NCI-H146 treated with DMSO at 0.1 percent for 48 hours (cell line): Measurements from ENCODE around the gene PSMA6.
"Not testable (repeated sequence)": the region's sequence is repeated elsewhere in the genome, so short reads cannot be mapped to it uniquely, and the experiment has no call there.

Experiments
- DNase-seq: peaks from one replicate; lab custom pipeline; 2025; ENCODE audit not compliant: unreplicated experiment; lab: John Stamatoyannopoulos, UW

PSMA6 gene

GRCh38 chr14:35342489-35343010 is 50.4 kb downstream of the PSMA6 start:
- no peak for DNase-seq

- no peak for DNase-seq
Measured at GRCh38 chr14:35343702-35344101, 51.5 kb downstream of the PSMA6 start.

- DNase-seq, result no peak
Measured at GRCh38 chr14:35344107-35344807, 52.1 kb downstream of the PSMA6 start.

GRCh38 chr14:35346738-35347322 is 54.6 kb downstream of the PSMA6 start:
- no peak for DNase-seq

- no peak for DNase-seq
Measured at GRCh38 chr14:35347323-35348043, 55.3 kb downstream of the PSMA6 start.

- not testable (repeated sequence) for DNase-seq
Measured at GRCh38 chr14:35348044-35348380, 55.8 kb downstream of the PSMA6 start.

- DNase-seq, result no peak
Measured at GRCh38 chr14:35349496-35350365, 57.5 kb downstream of the PSMA6 start.

GRCh38 chr14:35351497-35351896 is 59.3 kb downstream of the PSMA6 start:
- no peak for DNase-seq

GRCh38 chr14:35351897-35352273 is 59.7 kb downstream of the PSMA6 start:
- DNase-seq, result no peak

GRCh38 chr14:35352274-35353233 is 60.4 kb downstream of the PSMA6 start:
- no peak for DNase-seq

- DNase-seq, result no peak
Measured at GRCh38 chr14:35353409-35354172, 61.4 kb downstream of the PSMA6 start.

GRCh38 chr14:35355235-35355634 is 63.1 kb downstream of the PSMA6 start:
- not testable (repeated sequence) for DNase-seq

GRCh38 chr14:35355981-35356841 is 64.0 kb downstream of the PSMA6 start:
- DNase-seq, result no peak

- not testable (repeated sequence) for DNase-seq
Measured at GRCh38 chr14:35359655-35360054, 67.5 kb downstream of the PSMA6 start.

GRCh38 chr14:35361141-35361480 is 68.9 kb downstream of the PSMA6 start:
- DNase-seq, result no peak

GRCh38 chr14:35362450-35362849 is 70.3 kb downstream of the PSMA6 start:
- no peak for DNase-seq

- DNase-seq, result no peak
Measured at GRCh38 chr14:35362911-35363374, 70.8 kb downstream of the PSMA6 start.
